Measurements from ENCODE around the gene FPR3. TPM values are rescaled to one million over a fixed set of nuclear protein-coding genes. Genes with fewer than 3 reads are reported as not detected.

Gene FPR3
- total RNA-seq, 2 donors from 2014 or later, result 1.6 to 4.9 TPM

DNA sequence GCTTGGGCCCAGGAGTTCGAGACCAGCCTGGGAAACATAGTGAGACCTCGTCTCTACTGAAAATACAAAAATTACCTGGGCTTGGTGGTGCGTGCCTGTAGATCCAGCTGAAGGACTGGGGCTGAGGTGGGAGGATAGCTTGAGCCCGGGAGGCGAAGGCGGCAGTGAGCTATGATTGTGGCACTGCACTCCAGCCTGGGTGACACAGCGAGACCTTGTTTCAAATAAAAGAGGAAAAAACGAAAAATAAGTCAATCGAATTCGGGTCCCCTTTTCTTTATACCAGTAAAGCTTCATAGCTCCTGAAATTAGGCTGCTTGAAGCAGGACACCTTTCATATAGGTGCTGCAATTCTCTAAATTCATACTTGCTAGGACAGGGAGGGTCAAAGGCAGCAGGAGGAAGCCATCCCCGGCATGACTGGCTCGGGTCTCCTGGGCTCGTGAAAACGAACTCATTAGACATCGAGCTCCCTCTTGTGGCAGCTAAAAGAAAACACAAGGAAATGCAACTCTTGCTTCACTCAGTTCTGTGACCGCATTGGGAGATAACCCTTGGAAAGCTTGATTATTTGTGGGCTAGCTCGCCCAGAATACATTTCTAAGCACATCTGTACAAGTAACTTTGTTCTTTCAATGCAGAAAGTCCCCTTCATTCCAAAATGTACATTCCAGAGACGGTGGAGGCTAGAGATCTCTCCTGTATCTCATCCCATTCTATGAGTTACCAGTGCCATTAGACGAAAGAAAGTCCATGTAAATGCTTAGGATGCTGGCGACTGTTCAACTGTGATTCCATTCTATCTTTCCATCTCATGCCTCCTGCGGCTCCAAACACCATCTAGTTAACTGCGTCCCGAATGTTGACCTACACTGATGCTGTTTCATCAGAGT lies 17.1 kb upstream of the FPR3 start:
- no peaks in the 10 kb centered on the region for H3K9me3 ChIP-seq
- intact Hi-C loops (cut with DNase I), result no loop called here
- 22 to 29% methylated on average over 19 to 23 of the region's 23 CpGs for WGBS, 2 donors
- H3K36me3 ChIP-seq (replicated peaks in 1 of 2; ENCODE audit: insufficient read depth in 1 of 2, low read depth in 2 of 2), result no peaks in the 10 kb centered on the region
- no peak for TF ChIP-seq POLR2A (IDR thresholded peaks at IDR 0.05)
- TF ChIP-seq, protein P1, sequence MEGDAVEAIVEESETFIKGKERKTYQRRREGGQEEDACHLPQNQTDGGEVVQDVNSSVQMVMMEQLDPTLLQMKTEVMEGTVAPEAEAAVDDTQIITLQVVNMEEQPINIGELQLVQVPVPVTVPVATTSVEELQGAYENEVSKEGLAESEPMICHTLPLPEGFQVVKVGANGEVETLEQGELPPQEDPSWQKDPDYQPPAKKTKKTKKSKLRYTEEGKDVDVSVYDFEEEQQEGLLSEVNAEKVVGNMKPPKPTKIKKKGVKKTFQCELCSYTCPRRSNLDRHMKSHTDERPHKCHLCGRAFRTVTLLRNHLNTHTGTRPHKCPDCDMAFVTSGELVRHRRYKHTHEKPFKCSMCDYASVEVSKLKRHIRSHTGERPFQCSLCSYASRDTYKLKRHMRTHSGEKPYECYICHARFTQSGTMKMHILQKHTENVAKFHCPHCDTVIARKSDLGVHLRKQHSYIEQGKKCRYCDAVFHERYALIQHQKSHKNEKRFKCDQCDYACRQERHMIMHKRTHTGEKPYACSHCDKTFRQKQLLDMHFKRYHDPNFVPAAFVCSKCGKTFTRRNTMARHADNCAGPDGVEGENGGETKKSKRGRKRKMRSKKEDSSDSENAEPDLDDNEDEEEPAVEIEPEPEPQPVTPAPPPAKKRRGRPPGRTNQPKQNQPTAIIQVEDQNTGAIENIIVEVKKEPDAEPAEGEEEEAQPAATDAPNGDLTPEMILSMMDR (IDR thresholded peaks at IDR 0.05), result peak; percentile 26 to 78 (median 62)
- H3K4me3 ChIP-seq, result no peak overlapping the region
- no peaks in the 10 kb centered on the region for H3K27me3 ChIP-seq
- H3K27ac ChIP-seq, result no peak overlapping the region
- H3K4me1 ChIP-seq, result no peaks in the 10 kb centered on the region
- peak; percentile 62 for ATAC-seq
- DNase-seq, result peak; percentile 48 to 75 (median 68)

DNA sequence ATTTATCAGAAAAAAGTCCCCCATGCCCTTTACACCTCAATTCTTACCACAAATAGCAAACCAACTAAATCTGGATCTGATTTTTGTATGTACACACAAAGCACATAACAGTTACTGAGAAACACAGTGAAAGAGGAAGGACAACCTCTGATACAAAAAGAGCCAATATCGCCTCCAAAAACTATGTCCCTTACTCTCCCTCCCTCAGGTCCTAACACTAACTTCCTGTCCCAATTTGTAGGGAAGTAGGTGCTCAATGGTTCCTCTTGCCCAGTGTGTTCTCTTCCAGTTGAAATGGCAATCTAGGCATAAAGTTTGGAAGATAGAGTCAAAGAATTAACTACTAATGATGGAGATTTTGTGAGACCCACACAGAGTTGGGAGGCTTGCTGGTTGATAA lies 15.8 kb upstream of the FPR3 start:
- intact Hi-C loops (cut with DNase I), result no loop called here
- no peak for TF ChIP-seq POLR2A (IDR thresholded peaks at IDR 0.05)
- TF ChIP-seq, protein P1 (IDR thresholded peaks at IDR 0.05), result no peak
- 25 to 57% methylated on average over 1 of the region's 1 CpG for WGBS, 2 donors
- Histone ChIP-seq H3K4me1 (no peaks in the 10 kb centered on the region), H3K36me3 (replicated peaks in 1 of 2; ENCODE audit: insufficient read depth in 1 of 2, low read depth in 2 of 2) (no peaks in the 10 kb centered on the region), H3K4me3 (no peak overlapping the region), H3K27me3 (no peaks in the 10 kb centered on the region), H3K9me3 (no peaks in the 10 kb centered on the region), H3K27ac (no peak overlapping the region)
- ATAC-seq, result no peak
- DNase-seq, result no peak

DNA sequence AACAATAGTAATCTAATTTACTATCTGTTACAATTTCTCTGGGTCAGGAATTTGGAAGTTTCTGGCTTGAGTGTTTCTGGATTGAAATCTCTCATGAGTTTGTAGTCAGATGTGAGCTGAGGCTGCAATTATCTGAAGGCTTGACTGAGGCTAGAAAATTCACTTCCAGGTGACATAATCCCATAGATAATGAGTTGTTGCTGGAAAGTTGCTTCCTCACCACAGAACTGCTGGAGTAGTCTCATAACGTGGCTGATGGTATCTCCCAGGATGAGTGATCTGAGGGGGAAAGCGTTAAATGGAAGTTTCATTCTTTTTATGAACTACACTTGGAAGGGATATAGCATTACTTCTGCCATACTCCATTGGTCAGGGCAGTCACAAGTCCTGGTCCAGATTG lies 15.3 kb upstream of the FPR3 start:
- 36 to 37% methylated on average over 2 of the region's 2 CpGs for WGBS, 2 donors
- DNase-seq, result no peak
- TF ChIP-seq POLR2A (IDR thresholded peaks at IDR 0.05), result no peak
- TF ChIP-seq, protein P1 (IDR thresholded peaks at IDR 0.05), result no peak
- no peaks in the 10 kb centered on the region for H3K9me3 ChIP-seq
- no peaks in the 10 kb centered on the region for H3K4me1 ChIP-seq
- H3K27me3 ChIP-seq, result no peaks in the 10 kb centered on the region
- intact Hi-C loops (cut with DNase I), result no loop called here
- no peak for ATAC-seq
- no peaks in the 10 kb centered on the region for H3K36me3 ChIP-seq (replicated peaks in 1 of 2; ENCODE audit: insufficient read depth in 1 of 2, low read depth in 2 of 2)
- no peak overlapping the region for H3K27ac ChIP-seq
- no peak overlapping the region for H3K4me3 ChIP-seq

DNA sequence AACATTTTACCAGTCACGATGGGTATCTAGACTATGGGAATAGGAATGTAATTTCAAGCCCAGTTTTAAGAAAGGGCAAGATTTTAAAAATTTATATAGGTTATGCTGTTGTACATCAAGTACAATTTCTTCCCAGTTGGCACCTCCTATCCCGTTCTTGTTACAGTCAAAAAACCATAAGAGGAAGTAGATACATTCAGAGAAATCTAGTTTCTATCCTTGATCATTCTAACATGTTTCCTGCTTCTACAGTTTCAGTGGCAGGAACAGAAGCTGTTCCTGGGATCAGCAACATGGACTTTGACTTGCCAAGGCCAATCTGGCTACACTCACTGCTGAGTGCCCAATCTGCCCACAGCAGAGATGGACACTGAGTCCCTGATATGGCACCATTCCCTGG lies 14.7 kb upstream of the FPR3 start:
- no peaks in the 10 kb centered on the region for H3K4me1 ChIP-seq
- TF ChIP-seq, protein P1 (IDR thresholded peaks at IDR 0.05), result no peak
- TF ChIP-seq POLR2A (IDR thresholded peaks at IDR 0.05), result no peak
- WGBS, 2 donors, result 23 to 31% methylated on average over 2 of the region's 2 CpGs
- no peaks in the 10 kb centered on the region for H3K36me3 ChIP-seq (replicated peaks in 1 of 2; ENCODE audit: insufficient read depth in 1 of 2, low read depth in 2 of 2)
- DNase-seq, result no peak
- no peak overlapping the region for H3K4me3 ChIP-seq
- H3K27ac ChIP-seq, result no peak overlapping the region
- H3K27me3 ChIP-seq, result no peaks in the 10 kb centered on the region
- no peak for ATAC-seq
- intact Hi-C loops (cut with DNase I), result no loop called here
- no peaks in the 10 kb centered on the region for H3K9me3 ChIP-seq

DNA sequence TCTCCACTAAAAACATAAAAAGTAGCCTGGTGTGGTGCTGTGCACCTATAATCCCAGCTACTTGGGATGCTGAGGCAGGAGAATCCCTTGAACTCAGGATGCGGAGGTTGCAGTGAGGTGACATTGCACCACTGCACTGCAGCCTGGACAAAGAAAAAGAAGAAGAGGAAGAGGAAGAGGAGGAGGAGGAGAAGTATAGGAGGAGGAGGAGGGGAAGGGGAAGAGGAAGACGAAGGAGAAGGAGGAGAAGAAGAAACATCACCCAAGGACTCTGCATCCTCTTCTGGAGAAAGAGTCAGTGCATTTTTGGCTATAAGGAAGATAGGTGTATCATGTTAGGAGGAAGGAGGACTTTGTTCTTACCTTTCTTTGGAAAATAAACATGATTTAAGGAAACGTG lies 13.0 kb upstream of the FPR3 start:
- no peak for TF ChIP-seq POLR2A (IDR thresholded peaks at IDR 0.05)
- TF ChIP-seq, protein P1 (IDR thresholded peaks at IDR 0.05), result no peak
- H3K36me3 ChIP-seq (replicated peaks in 1 of 2; ENCODE audit: insufficient read depth in 1 of 2, low read depth in 2 of 2), result no peaks in the 10 kb centered on the region
- ATAC-seq, result no peak
- no peak for DNase-seq
- intact Hi-C loops (cut with DNase I), result no loop called here
- WGBS, 2 donors, result 28 to 31% methylated on average over 3 of the region's 3 CpGs
- H3K4me1 ChIP-seq, result no peaks in the 10 kb centered on the region
- H3K9me3 ChIP-seq, result no peaks in the 10 kb centered on the region
- H3K27me3 ChIP-seq, result no peaks in the 10 kb centered on the region
- no peak overlapping the region for H3K27ac ChIP-seq
- H3K4me3 ChIP-seq, result no peak overlapping the region

Data from body of pancreas (tissue), 4 donors.